NCI-H226 (cell line): ENCODE data around the gene CD226.
A peak's percentile ranks its signal among the peaks of the same experiment; 100 is the strongest.
"Not testable (repeated sequence)": the region's sequence is repeated elsewhere in the genome, so short reads cannot be mapped to it uniquely, and the experiment has no call there.

ENCODE experiments used
- DNase-seq: peaks from one replicate; pipeline ENCODE4 v3.0.0-alpha.2; 2015

Gene CD226

GRCh38 chr18:69865776-69866175 is 81.9 kb downstream of the CD226 start:
- DNase-seq = no peak

GRCh38 chr18:69864802-69865201 is 82.9 kb downstream of the CD226 start:
- not testable (repeated sequence) for DNase-seq

- DNase-seq = no peak
Measured at GRCh38 chr18:69858897-69859296, 88.8 kb downstream of the CD226 start.

GRCh38 chr18:69854455-69854854 is 93.2 kb downstream of the CD226 start:
- no peak for DNase-seq

GRCh38 chr18:69853051-69853450 is 94.6 kb downstream of the CD226 start:
- no peak for DNase-seq

GRCh38 chr18:69845593-69846506 is 101.8 kb downstream of the CD226 start:
- DNase-seq = no peak

GRCh38 chr18:69844656-69845055 is 103.0 kb downstream of the CD226 start:
- DNase-seq = no peak

- DNase-seq = no peak
Measured at GRCh38 chr18:69843015-69843414, 104.7 kb downstream of the CD226 start.

- no peak for DNase-seq
Measured at GRCh38 chr18:69841117-69841516, 106.6 kb downstream of the CD226 start.

GRCh38 chr18:69840445-69840844 is 107.2 kb downstream of the CD226 start:
- DNase-seq = no peak

- DNase-seq = no peak
Measured at GRCh38 chr18:69840001-69840400, 107.7 kb downstream of the CD226 start.

- DNase-seq = no peak
Measured at GRCh38 chr18:69839497-69839896, 108.2 kb downstream of the CD226 start.

GRCh38 chr18:69838620-69839411 is 108.9 kb downstream of the CD226 start:
- DNase-seq = peak; percentile 67

- DNase-seq = no peak
Measured at GRCh38 chr18:69838003-69838402, 109.7 kb downstream of the CD226 start.

- DNase-seq = not testable (repeated sequence)
Measured at GRCh38 chr18:69834980-69835379, 112.7 kb downstream of the CD226 start.

GRCh38 chr18:69830189-69830588 is 117.5 kb downstream of the CD226 start:
- no peak for DNase-seq

- DNase-seq = no peak
Measured at GRCh38 chr18:69820538-69820937, 127.1 kb downstream of the CD226 start.

- no peak for DNase-seq
Measured at GRCh38 chr18:69819460-69819859, 128.2 kb downstream of the CD226 start.

- DNase-seq = no peak
Measured at GRCh38 chr18:69817335-69817940, 130.2 kb downstream of the CD226 start.

GRCh38 chr18:69814861-69815385 is 132.8 kb downstream of the CD226 start:
- no peak for DNase-seq

- DNase-seq = no peak
Measured at GRCh38 chr18:69813559-69813958, 134.1 kb downstream of the CD226 start.

GRCh38 chr18:69808399-69808798 is 139.3 kb downstream of the CD226 start:
- DNase-seq = no peak
